K562 (cell line): ENCODE measurements around the gene CYP4B1.

Source experiments
- PHF8 ChIP-seq: fragments of 200-600 bp; sonication (generic); IDR thresholded peaks from 2 replicates; pipeline ENCODE4 v1.6.1; 2012; ENCODE audit warnings: mixed run types, mild to moderate bottlenecking, inconsistent platforms, low read length, moderate library complexity, borderline replicate concordance
- ZFP36 ChIP-seq: fragments of 150-350 bp; IDR thresholded peaks from 2 replicates; pipeline ENCODE4 v1.6.1; 2018; ENCODE audit warnings: low read length, low read depth; ENCODE audit not compliant: partially characterized antibody
- ZNF586 ChIP-seq: fragments of 450-650 bp; formaldehyde crosslinking; conservative IDR thresholded peaks from 2 replicates; pipeline ENCODE4 v1.4.0; 2020; ENCODE audit warnings: mild to moderate bottlenecking, moderate library complexity
- TF ChIP-seq, protein P1 (sequence below): sonication (generic); formaldehyde crosslinking; IDR thresholded peaks from 2 replicates; pipeline ENCODE4 v1.8.0; 2022; ENCODE audit warnings: mild to moderate bottlenecking, missing genetic modification reagents, borderline replicate concordance

DNA sequence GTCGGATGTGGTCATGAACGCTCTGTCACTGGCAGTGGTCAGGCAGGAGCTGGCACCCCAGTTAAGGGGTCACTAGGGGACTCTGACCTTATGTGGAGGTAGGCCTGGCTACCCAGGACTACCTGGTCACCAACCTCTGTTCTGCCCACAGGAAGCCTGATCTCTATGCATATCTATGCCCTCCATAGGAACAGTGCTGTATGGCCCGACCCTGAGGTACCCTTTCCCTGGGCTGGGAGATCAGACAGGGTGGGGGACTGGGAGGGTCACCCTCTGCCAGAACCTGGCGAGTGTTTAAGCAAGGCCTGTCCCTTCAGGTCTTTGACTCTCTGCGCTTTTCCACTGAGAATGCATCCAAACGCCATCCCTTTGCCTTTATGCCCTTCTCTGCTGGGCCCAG lies 19.0 kb downstream of the CYP4B1 start:
- TF ChIP-seq, protein P1, sequence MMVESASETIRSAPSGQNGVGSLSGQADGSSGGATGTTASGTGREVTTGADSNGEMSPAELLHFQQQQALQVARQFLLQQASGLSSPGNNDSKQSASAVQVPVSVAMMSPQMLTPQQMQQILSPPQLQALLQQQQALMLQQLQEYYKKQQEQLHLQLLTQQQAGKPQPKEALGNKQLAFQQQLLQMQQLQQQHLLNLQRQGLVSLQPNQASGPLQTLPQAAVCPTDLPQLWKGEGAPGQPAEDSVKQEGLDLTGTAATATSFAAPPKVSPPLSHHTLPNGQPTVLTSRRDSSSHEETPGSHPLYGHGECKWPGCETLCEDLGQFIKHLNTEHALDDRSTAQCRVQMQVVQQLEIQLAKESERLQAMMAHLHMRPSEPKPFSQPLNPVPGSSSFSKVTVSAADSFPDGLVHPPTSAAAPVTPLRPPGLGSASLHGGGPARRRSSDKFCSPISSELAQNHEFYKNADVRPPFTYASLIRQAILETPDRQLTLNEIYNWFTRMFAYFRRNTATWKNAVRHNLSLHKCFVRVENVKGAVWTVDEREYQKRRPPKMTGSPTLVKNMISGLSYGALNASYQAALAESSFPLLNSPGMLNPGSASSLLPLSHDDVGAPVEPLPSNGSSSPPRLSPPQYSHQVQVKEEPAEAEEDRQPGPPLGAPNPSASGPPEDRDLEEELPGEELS (CRISPR knock-in tag) = no peak
- TF ChIP-seq PHF8 = no peak
- no peak for TF ChIP-seq ZNF586 (CRISPR knock-in tag)
- no peak for TF ChIP-seq ZFP36
